Endothelial cell of umbilical vein (primary cell): ENCODE results near the gene SLC5A10. TPM values are rescaled to one million over a fixed set of nuclear protein-coding genes. Genes with fewer than 3 reads are reported as not detected.

Experiments
- BruUV-seq: library from RNA; stranded (reverse); fragments of 400-500 nt; replicated peaks from 2 replicates; lab custom pipeline; 2021; lab: Mats Ljungman, UMichigan
- CTCF ChIA-PET: fragments of 300-600, 350-600 bp; sonication (Branson Sonifier 250); formaldehyde crosslinking; loops from one replicate; lab custom pipeline; 2021; ENCODE audit warnings: antibody characterized with exemption, inconsistent platforms; lab: Charles Lee
- POLR2A ChIA-PET: fragments of 300-600, 350-600 bp; sonication (Branson Sonifier 250); formaldehyde crosslinking; loops from one replicate; lab custom pipeline; 2021; ENCODE audit warnings: antibody characterized with exemption, inconsistent platforms; lab: Charles Lee
- DNase-seq: peaks from one replicate; pipeline ENCODE4 v3.0.0-alpha.2; 2011; ENCODE audit warnings: low read depth, low spot score
- FAIRE-seq: peaks from 2 replicates; lab custom pipeline; 2011; peaks lifted over from hg19 to GRCh38; lab: Jason Lieb, UNC
- H2AFZ ChIP-seq: 2 replicates; pipeline ENCODE4 v1.6.0; 2012; ENCODE audit warnings: low read depth, low read length, control low read depth, inconsistent platforms
- H3K27ac ChIP-seq: 2 replicates; pipeline ENCODE4 v1.5.1; 2011; ENCODE audit warnings: low read depth, mild to moderate bottlenecking, control low read depth, low read length, moderate library complexity; ENCODE audit not compliant: insufficient read depth
- H3K27me3 ChIP-seq, 2 experiments: 2 replicates each; pipeline versions ENCODE4 v1.6.0 to v1.6.1; 2011; ENCODE audit warnings: low read length in 2 of 2, mixed read lengths in 1 of 2; ENCODE audit not compliant: control insufficient read depth in 2 of 2, insufficient read depth in 2 of 2
- H3K36me3 ChIP-seq, 2 experiments: 2 replicates in 1 of 2; 3 replicates in 1 of 2; pipeline ENCODE4 v1.5.1; 2011; ENCODE audit warnings: low read length in 2 of 2, mild to moderate bottlenecking in 1 of 2, moderate library complexity in 1 of 2; ENCODE audit not compliant: control insufficient read depth in 2 of 2, insufficient read depth in 2 of 2; ENCODE audit errors: extremely low read depth in 1 of 2
- H3K4me1 ChIP-seq: 3 replicates; pipeline ENCODE4 v1.5.1; 2011; ENCODE audit warnings: mild to moderate bottlenecking, low read length; ENCODE audit not compliant: control insufficient read depth, insufficient read depth; ENCODE audit errors: extremely low read depth
- H3K4me2 ChIP-seq: 2 replicates; pipeline ENCODE4 v1.6.1; 2011; ENCODE audit warnings: low read length, control low read depth, mixed read lengths; ENCODE audit not compliant: insufficient read depth
- H3K4me3 ChIP-seq, 3 experiments: fragments of 200-600 bp in 1 of 3; sonication (generic), shearing (Covaris generic) in 1 of 3; replicated peaks in 1 of 3; 2 replicates each; pipeline ENCODE4 v1.5.1; 2011 to 2016; ENCODE audit warnings: control low read depth in 3 of 3, low read length in 3 of 3, mild to moderate bottlenecking in 2 of 3, inconsistent platforms in 1 of 3, low read depth in 1 of 3, moderate library complexity in 1 of 3; ENCODE audit not compliant: insufficient read depth in 1 of 3
- H3K79me2 ChIP-seq: 2 replicates; pipeline ENCODE4 v1.6.0; 2012; ENCODE audit warnings: low read length, inconsistent platforms; ENCODE audit not compliant: control insufficient read depth, insufficient read depth
- H3K9ac ChIP-seq: replicated peaks from 2 replicates; pipeline ENCODE3; 2011; ENCODE audit warnings: low read length, control low read depth; ENCODE audit not compliant: insufficient read depth; ENCODE audit errors: extremely low read depth
- H3K9me1 ChIP-seq: replicated peaks from 3 replicates; pipeline ENCODE4 v1.6.0; 2011; ENCODE audit warnings: mild to moderate bottlenecking, low read length; ENCODE audit not compliant: control insufficient read depth, insufficient read depth; ENCODE audit errors: extremely low read depth
- H3K9me3 ChIP-seq: replicated peaks from 2 replicates; pipeline ENCODE4 v1.5.1; 2012; ENCODE audit warnings: low read length, inconsistent platforms; ENCODE audit not compliant: control insufficient read depth, insufficient read depth
- H4K20me1 ChIP-seq: replicated peaks from 2 replicates; pipeline ENCODE3; 2011; ENCODE audit warnings: mild to moderate bottlenecking, low read length; ENCODE audit not compliant: control insufficient read depth, insufficient read depth; ENCODE audit errors: extremely low read depth
- CTCF ChIP-seq, 2 donors: IDR thresholded peaks; 1 replicate in 1 of 2; 2 replicates in 1 of 2; pipeline ENCODE4 v1.5.1; 2011; ENCODE audit warnings: low read length in 2 of 2, mild to moderate bottlenecking in 2 of 2, moderate library complexity in 2 of 2, control low read depth in 1 of 2, inconsistent platforms in 1 of 2, low read depth in 1 of 2; ENCODE audit not compliant: insufficient read depth in 1 of 2; ENCODE audit errors: extremely low read depth in 1 of 2
- EZH2 ChIP-seq: IDR thresholded peaks from 2 replicates; pipeline ENCODE4 v1.6.1; 2012; ENCODE audit warnings: borderline replicate concordance, low read depth, mild to moderate bottlenecking, moderate library complexity, low read length, inconsistent platforms; ENCODE audit not compliant: severe bottlenecking
- FOS ChIP-seq: IDR thresholded peaks from 2 replicates; pipeline ENCODE4 v1.6.1; 2011; ENCODE audit warnings: mild to moderate bottlenecking, low read length, moderate library complexity, borderline replicate concordance; ENCODE audit not compliant: insufficient read depth
- GATA2 ChIP-seq: IDR thresholded peaks from 2 replicates; pipeline ENCODE4 v1.7.0; 2011; ENCODE audit warnings: low read depth, mild to moderate bottlenecking, moderate library complexity, mixed read lengths, low read length; ENCODE audit not compliant: insufficient read length, insufficient read depth
- JUN ChIP-seq: IDR thresholded peaks from 2 replicates; pipeline ENCODE4 v1.6.1; 2011; ENCODE audit warnings: borderline replicate concordance, low read depth; ENCODE audit not compliant: insufficient read length, insufficient read depth
- MAX ChIP-seq: IDR thresholded peaks from 2 replicates; pipeline ENCODE4 v1.6.1; 2011; ENCODE audit not compliant: insufficient read depth, insufficient read length
- MYC ChIP-seq: IDR thresholded peaks from one replicate; pipeline ENCODE4 v1.6.1; 2011; ENCODE audit warnings: mild to moderate bottlenecking, low read depth, low read length
- POLR2A ChIP-seq: IDR thresholded peaks from 2 replicates; pipeline ENCODE4 v1.6.1; 2012; ENCODE audit warnings: low read depth, mild to moderate bottlenecking, control low read depth, low read length
- POLR2AphosphoS5 ChIP-seq: IDR thresholded peaks from 2 replicates; pipeline ENCODE4 v1.6.1; 2012; ENCODE audit warnings: low read depth, mild to moderate bottlenecking, control low read depth, low read length, moderate library complexity; ENCODE audit not compliant: insufficient read depth
- dilution Hi-C: fragments of 300-500 bp; cut with MboI; formaldehyde crosslinking; loops from one replicate; pipeline ENCODE4 v1.15.0; 2019; ENCODE audit warnings: low sequenced_read_pairs; ENCODE audit not compliant: extremely low pct_ligation_motif_present
- intact Hi-C: fragments of 100-400 bp; cut with micrococcal nuclease; formaldehyde crosslinking; loops from one replicate; pipeline ENCODE4 v1.10.0; 2022
- polyA plus RNA-seq, 4 experiments: library from polyadenylated mRNA; depleted of rRNA in 3 of 4; stranded (reverse) in 3 of 4; unstranded in 1 of 4; fragments of >200 nt; gene quantifications; 2 replicates each; pipeline versions ENCODE4 v1.2.1 to v1.2.3, GENCODE V29; 2011 to 2012; ENCODE audit warnings: missing spikeins in 1 of 4
- total RNA-seq: library from RNA; stranded (reverse); gene quantifications from 2 replicates; pipeline ENCODE4 v1.2.3, GENCODE V29; 2021

Gene SLC5A10
- total and polyA plus RNA-seq, 2 donors (not counting 3 experiments of a cell fraction or from before 2014, with no cell fraction given) = not detected

- CTCF ChIA-PET = interaction anchor here (0.6 to 2.4 kb wide), 24 partner anchors 8 to 417 kb away, joined by 3 to 35 read pairs (median 8); partner anchors contain the start of genes FAM83G, MAPK7, PRPSAP2 and SLC5A10
- H3K4me2 ChIP-seq = no peak overlapping the region
- FAIRE-seq (peak; percentile 8), DNase-seq (no peak)
- dilution Hi-C loops (no loop called here), intact Hi-C loops (loop anchor here (2.0 kb wide), 1 partner anchor 43 kb away; the partner anchor contains the start of gene FAM83G)
- peak overlapping the region; percentile 47 for H2AFZ ChIP-seq
- H3K27ac ChIP-seq = no peak overlapping the region
- H3K4me3 ChIP-seq = no peak overlapping the region
- H3K9me1 ChIP-seq = no peaks in the 10 kb centered on the region
- no peaks in the 10 kb centered on the region for H3K79me2 ChIP-seq
- H3K27me3 ChIP-seq = no peaks in the 10 kb centered on the region
- H3K9ac ChIP-seq = no peak overlapping the region
- H4K20me1 ChIP-seq = no peaks in the 10 kb centered on the region
- no TSS peak for BruUV-seq
- POLR2A ChIA-PET = no interaction called here
- no peaks in the 10 kb centered on the region for H3K36me3 ChIP-seq
- H3K4me1 ChIP-seq = no peaks in the 10 kb centered on the region
- no peak for TF ChIP-seq MYC
- TF ChIP-seq GATA2 = no peak
- no peak for TF ChIP-seq EZH2
- TF ChIP-seq MAX = no peak
- TF ChIP-seq FOS = no peak
- no peak for TF ChIP-seq JUN
- TF ChIP-seq POLR2A = no peak
- no peak for TF ChIP-seq CTCF (IDR thresholded peaks at IDR 0.05; ENCODE audit: extremely low read depth in 1 of 2, insufficient read depth in 1 of 2, low read depth in 1 of 2, low read length in 2 of 2)
- no peak for TF ChIP-seq POLR2AphosphoS5
- no peaks in the 10 kb centered on the region for H3K9me3 ChIP-seq
Observed at GRCh38 chr17:18961634-18962493, 9.9 kb downstream of the SLC5A10 start.
